Mammary epithelial cell (primary cell): ENCODE results near the gene RPS27A.

Source experiments
- EZH2 ChIP-seq: IDR thresholded peaks from 2 replicates; pipeline ENCODE4 v1.6.1; 2012; ENCODE audit warnings: low read length, inconsistent platforms, borderline replicate concordance
- TF ChIP-seq, protein P1 (sequence below), 2 donors: IDR thresholded peaks in 1 of 2; conservative IDR thresholded peaks in 1 of 2; 2 replicates each; pipeline ENCODE4 v1.5.1; 2011 to 2012; ENCODE audit warnings: inconsistent platforms in 2 of 2, low read length in 2 of 2, mild to moderate bottlenecking in 2 of 2, control low read depth in 1 of 2, low read depth in 1 of 2; ENCODE audit not compliant: insufficient read depth in 1 of 2; ENCODE audit errors: extremely low read depth in 1 of 2

DNA sequence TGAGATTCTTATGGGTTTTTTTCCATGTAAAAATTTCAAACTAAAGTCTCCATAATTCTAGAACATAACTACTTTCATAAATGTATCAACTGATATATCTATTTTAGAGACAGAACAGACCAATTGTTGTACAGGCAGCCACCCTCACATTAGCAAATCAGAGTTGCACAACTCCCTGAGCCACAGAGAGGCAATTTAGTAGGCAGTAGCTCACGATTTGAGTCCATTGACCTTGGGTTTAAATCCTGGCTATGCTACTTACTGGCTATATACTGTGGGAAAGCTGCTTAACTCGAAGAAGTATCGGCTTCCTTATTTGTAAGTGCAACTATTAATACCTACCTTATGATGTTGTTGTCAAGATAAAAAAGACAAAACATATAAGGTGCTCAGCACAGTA is 20.3 kb downstream of the RPS27A start:
- TF ChIP-seq, protein P1, sequence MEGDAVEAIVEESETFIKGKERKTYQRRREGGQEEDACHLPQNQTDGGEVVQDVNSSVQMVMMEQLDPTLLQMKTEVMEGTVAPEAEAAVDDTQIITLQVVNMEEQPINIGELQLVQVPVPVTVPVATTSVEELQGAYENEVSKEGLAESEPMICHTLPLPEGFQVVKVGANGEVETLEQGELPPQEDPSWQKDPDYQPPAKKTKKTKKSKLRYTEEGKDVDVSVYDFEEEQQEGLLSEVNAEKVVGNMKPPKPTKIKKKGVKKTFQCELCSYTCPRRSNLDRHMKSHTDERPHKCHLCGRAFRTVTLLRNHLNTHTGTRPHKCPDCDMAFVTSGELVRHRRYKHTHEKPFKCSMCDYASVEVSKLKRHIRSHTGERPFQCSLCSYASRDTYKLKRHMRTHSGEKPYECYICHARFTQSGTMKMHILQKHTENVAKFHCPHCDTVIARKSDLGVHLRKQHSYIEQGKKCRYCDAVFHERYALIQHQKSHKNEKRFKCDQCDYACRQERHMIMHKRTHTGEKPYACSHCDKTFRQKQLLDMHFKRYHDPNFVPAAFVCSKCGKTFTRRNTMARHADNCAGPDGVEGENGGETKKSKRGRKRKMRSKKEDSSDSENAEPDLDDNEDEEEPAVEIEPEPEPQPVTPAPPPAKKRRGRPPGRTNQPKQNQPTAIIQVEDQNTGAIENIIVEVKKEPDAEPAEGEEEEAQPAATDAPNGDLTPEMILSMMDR (conservative IDR thresholded peaks at IDR 0.05 in 1 of 2, IDR thresholded peaks at IDR 0.05 in 1 of 2; ENCODE audit: extremely low read depth in 1 of 2, insufficient read depth in 1 of 2, low read depth in 1 of 2, low read length in 2 of 2), result no peak
- no peak for TF ChIP-seq EZH2
